Astrocyte (in vitro differentiated cells and primary cell): Measurements from ENCODE around the gene OTUD5.

Source experiments
- CTCF ChIP-seq: IDR thresholded peaks from 2 replicates; pipeline ENCODE4 v1.5.1; 2011; ENCODE audit warnings: low read depth, mild to moderate bottlenecking, inconsistent platforms, low read length, moderate library complexity; ENCODE audit not compliant: insufficient read depth
- EZH2 ChIP-seq: IDR thresholded peaks from 2 replicates; pipeline ENCODE4 v1.6.1; 2012; ENCODE audit warnings: mild to moderate bottlenecking, low read length, inconsistent platforms; ENCODE audit not compliant: insufficient read depth

DNA sequence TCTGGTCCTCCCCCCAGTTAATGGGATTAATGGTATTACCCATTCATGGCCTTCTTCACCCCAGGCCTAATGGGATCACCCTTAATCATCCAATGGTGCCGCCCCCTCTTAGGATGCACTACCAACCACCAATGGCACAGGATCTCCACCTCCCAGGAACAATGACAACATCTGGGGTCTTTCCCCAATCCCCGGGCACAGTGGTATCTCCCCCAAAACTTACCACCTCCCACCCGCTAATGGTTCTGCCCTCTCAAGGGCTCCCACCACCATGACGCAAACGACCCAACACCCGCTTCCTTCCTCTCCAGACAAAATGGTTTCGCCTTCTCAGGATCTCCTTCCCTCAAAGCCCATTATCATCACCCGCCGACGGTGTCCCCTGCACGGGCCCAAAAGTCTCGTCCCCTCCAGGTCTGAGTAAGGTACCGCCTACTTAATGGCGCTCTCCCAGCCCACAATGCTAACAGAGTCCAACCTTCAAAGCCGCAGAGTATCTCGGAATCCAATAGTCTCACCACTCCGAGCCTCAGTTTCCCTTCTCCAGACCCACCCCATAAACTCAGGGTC lies 44.2 kb upstream of the OTUD5 start:
- TF ChIP-seq CTCF (no peak), EZH2 (no peak)
